HepG2 (cell line): ENCODE measurements around the gene TGFBRAP1. TPM values are rescaled to one million over a fixed set of nuclear protein-coding genes. Genes with fewer than 3 reads are reported as not detected.

ENCODE experiments used
- ATAC-seq: fragments of 200-7000 bp; cut with Tn5 transposase; 3 replicates; pipeline ENCODE4 v1.9.1; 2020; ENCODE audit warnings: mild to moderate bottlenecking, moderate library complexity
- BruUV-seq: library from RNA; stranded (reverse); fragments of 400-500 nt; replicated peaks from 2 replicates; lab custom pipeline; 2021; lab: Mats Ljungman, UMichigan
- CTCF ChIA-PET: fragments of 300-600 bp; formaldehyde crosslinking; extraction: SDS; loops from one replicate; lab custom pipeline; 2021; ENCODE audit warnings: low total read pairs, inconsistent platforms, low intra/inter-chr PET ratio; lab: Yijun Ruan, JAX
- POLR2A ChIA-PET: fragments of 350-600 bp; sonication (Branson Sonifier 250); formaldehyde crosslinking; loops from one replicate; lab custom pipeline; 2020; ENCODE audit warnings: antibody characterized with exemption, inconsistent platforms; lab: Yijun Ruan, JAX
- DNase-seq: peaks from one replicate; pipeline ENCODE4 v3.0.0-alpha.2; 2015; ENCODE audit warnings: low spot score
- FAIRE-seq: peaks from 3 replicates; lab custom pipeline; 2011; peaks lifted over from hg19 to GRCh38; lab: Jason Lieb, UNC
- H2AFZ ChIP-seq: one replicate; pipeline ENCODE4 v1.6.1; 2011; ENCODE audit warnings: low read length, inconsistent platforms
- H3K27ac ChIP-seq: fragments of 300-600 bp; 3 replicates; pipeline ENCODE4 v1.8.0; 2011; ENCODE audit warnings: mixed run types, mild to moderate bottlenecking, mixed read lengths, low read length, inconsistent platforms; ENCODE audit not compliant: insufficient read depth; ENCODE audit errors: extremely low read length
- H3K27me3 ChIP-seq, 2 experiments: fragments of 200-600 bp in 1 of 2; 2 replicates in 1 of 2; 3 replicates in 1 of 2; pipeline versions ENCODE4 v1.6.0 to v1.8.0; 2011; ENCODE audit warnings: low read length in 2 of 2, mild to moderate bottlenecking in 2 of 2, moderate library complexity in 2 of 2, inconsistent platforms in 1 of 2; ENCODE audit not compliant: insufficient read depth in 2 of 2, control insufficient read depth in 1 of 2
- H3K36me3 ChIP-seq, 2 experiments: fragments of 200-600 bp in 1 of 2; replicated peaks in 1 of 2; 2 replicates in 1 of 2; 3 replicates in 1 of 2; pipeline versions ENCODE4 v1.5.1 to v1.8.0; 2011; ENCODE audit warnings: low read length in 2 of 2, inconsistent platforms in 1 of 2; ENCODE audit not compliant: insufficient read depth in 2 of 2, control insufficient read depth in 1 of 2
- H3K4me1 ChIP-seq: 2 replicates; pipeline ENCODE4 v1.5.1; 2012; ENCODE audit warnings: low read length, inconsistent platforms; ENCODE audit not compliant: insufficient read depth
- H3K4me2 ChIP-seq: 2 replicates; pipeline ENCODE4 v1.6.0; 2011; ENCODE audit warnings: low read depth, low read length, inconsistent platforms
- H3K4me3 ChIP-seq, 3 experiments: fragments of 200-600 bp in 1 of 3; sonication (generic), shearing (Covaris generic) in 1 of 3; replicated peaks in 1 of 3; 2 replicates each; pipeline ENCODE4 v1.5.1; 2011 to 2016; ENCODE audit warnings: low read length in 3 of 3, inconsistent platforms in 2 of 3, low read depth in 2 of 3, mild to moderate bottlenecking in 2 of 3, control low read depth in 1 of 3, mixed read lengths in 1 of 3; ENCODE audit not compliant: insufficient read depth in 1 of 3
- H3K79me2 ChIP-seq: one replicate; pipeline ENCODE4 v1.6.1; 2011; ENCODE audit warnings: low read length, inconsistent platforms; ENCODE audit not compliant: insufficient read depth
- H3K9ac ChIP-seq: 2 replicates; pipeline ENCODE4 v1.6.0; 2011; ENCODE audit warnings: mild to moderate bottlenecking, low read depth, low read length, inconsistent platforms; ENCODE audit not compliant: insufficient read depth
- H3K9me3 ChIP-seq: 2 replicates; pipeline ENCODE4 v1.5.1; 2012; ENCODE audit warnings: mild to moderate bottlenecking, low read length
- H4K20me1 ChIP-seq: 2 replicates; pipeline ENCODE4 v1.6.0; 2011; ENCODE audit warnings: inconsistent platforms, mild to moderate bottlenecking, low read length, moderate library complexity; ENCODE audit not compliant: insufficient read depth
- BRD4 ChIP-seq: sonication (generic); formaldehyde crosslinking; IDR thresholded peaks from 2 replicates; pipeline ENCODE4 v1.4.0; 2020; ENCODE audit warnings: missing genetic modification reagents
- GFI1 ChIP-seq: sonication (generic); formaldehyde crosslinking; IDR thresholded peaks from 2 replicates; pipeline ENCODE4 v1.5.0; 2020; ENCODE audit warnings: missing genetic modification reagents, mild to moderate bottlenecking, borderline replicate concordance
- IKZF4 ChIP-seq: sonication (generic); formaldehyde crosslinking; IDR thresholded peaks from 2 replicates; pipeline ENCODE4 v1.5.1; 2020; ENCODE audit warnings: borderline replicate concordance, mild to moderate bottlenecking, low read depth, missing genetic modification reagents; ENCODE audit errors: not compliant biosample characterization
- KAT7 ChIP-seq: IDR thresholded peaks from 2 replicates; pipeline ENCODE4 v1.6.1; 2018; ENCODE audit warnings: borderline replicate concordance, missing compliant biosample characterization
- MIER3 ChIP-seq: IDR thresholded peaks from 2 replicates; pipeline ENCODE4 v1.6.1; 2016; ENCODE audit warnings: missing compliant biosample characterization, borderline replicate concordance
- NFATC3 ChIP-seq: sonication (generic); formaldehyde crosslinking; IDR thresholded peaks from 2 replicates; pipeline ENCODE4 v1.5.1; 2020; ENCODE audit warnings: mild to moderate bottlenecking, missing genetic modification reagents
- RELA ChIP-seq: sonication (generic); formaldehyde crosslinking; IDR thresholded peaks from 2 replicates; pipeline ENCODE4 v1.4.0; 2020; ENCODE audit warnings: missing genetic modification reagents
- RORA ChIP-seq: sonication (generic); formaldehyde crosslinking; IDR thresholded peaks from 2 replicates; pipeline ENCODE4 v1.5.0; 2020; ENCODE audit warnings: mild to moderate bottlenecking, missing genetic modification reagents, moderate library complexity
- SMARCE1 ChIP-seq: fragments of 450-650 bp; IDR thresholded peaks from 2 replicates; pipeline ENCODE4 v1.6.1; 2017; ENCODE audit warnings: borderline replicate concordance
- SRF ChIP-seq: IDR thresholded peaks from 2 replicates; pipeline ENCODE4 v1.6.1; 2011; ENCODE audit warnings: mild to moderate bottlenecking, low read depth, low read length, moderate library complexity
- ZBTB42 ChIP-seq: sonication (generic); formaldehyde crosslinking; IDR thresholded peaks from 2 replicates; pipeline ENCODE4 v1.5.0; 2020; ENCODE audit warnings: mild to moderate bottlenecking, missing genetic modification reagents
- ZMAT3 ChIP-seq: sonication (generic); formaldehyde crosslinking; conservative IDR thresholded peaks from 2 replicates; pipeline ENCODE4 v1.7.0; 2021; ENCODE audit warnings: missing genetic modification reagents
- ZNF121 ChIP-seq: sonication (generic); formaldehyde crosslinking; IDR thresholded peaks from 2 replicates; pipeline ENCODE4 v1.5.0; 2020; ENCODE audit warnings: mild to moderate bottlenecking, missing genetic modification reagents
- ZNF138 ChIP-seq: sonication (generic); formaldehyde crosslinking; IDR thresholded peaks from 2 replicates; pipeline ENCODE4 v1.5.0; 2020; ENCODE audit warnings: mild to moderate bottlenecking, low read depth, missing genetic modification reagents
- ZNF350 ChIP-seq: sonication (generic); formaldehyde crosslinking; IDR thresholded peaks from 2 replicates; pipeline ENCODE4 v1.4.0; 2020; ENCODE audit warnings: mild to moderate bottlenecking, low read depth, missing genetic modification reagents, borderline replicate concordance
- ZNF382 ChIP-seq: sonication (generic); formaldehyde crosslinking; IDR thresholded peaks from 2 replicates; pipeline ENCODE4 v1.5.0; 2020; ENCODE audit warnings: missing genetic modification reagents, mild to moderate bottlenecking, borderline replicate concordance
- ZNF550 ChIP-seq: sonication (generic); formaldehyde crosslinking; IDR thresholded peaks from 2 replicates; pipeline ENCODE4 v1.4.0; 2020; ENCODE audit warnings: mild to moderate bottlenecking, missing genetic modification reagents, borderline replicate concordance
- ZNF790 ChIP-seq: sonication (generic); formaldehyde crosslinking; IDR thresholded peaks from 2 replicates; pipeline ENCODE4 v1.8.0; 2022; ENCODE audit warnings: missing genetic modification reagents, mild to moderate bottlenecking, borderline replicate concordance
- WGBS: methylation state at CpG from one replicate; pipeline ENCODE4 v1.1.6; 2017; ENCODE audit warnings: low lambda C conversion rate; 5-methylcytosine and 5-hydroxymethylcytosine counted together
- in situ Hi-C: cut with HindIII; loops from 2 replicates; pipeline ENCODE4 v1.10.0; 2017; ENCODE audit warnings: low pct_unique_long_range_greater_than_20kb; ENCODE audit not compliant: extremely low pct_ligation_motif_present
- intact Hi-C: fragments of 100-400 bp; cut with micrococcal nuclease; formaldehyde crosslinking; loops from one replicate; pipeline ENCODE4 v1.10.0; 2022; ENCODE audit not compliant: unreplicated experiment
- polyA plus RNA-seq, 8 experiments: library from polyadenylated mRNA; depleted of rRNA in 3 of 8; stranded (reverse) in 7 of 8; unstranded in 1 of 8; fragments of >200 nt; fragmentation: Illumina TruSeq in 4 of 8; extraction: Trizol in 4 of 8; gene quantifications; 2 replicates each; pipeline versions ENCODE4 v1.2.1 to v1.2.3, GENCODE V29; 2011 to 2016; ENCODE audit warnings: low read depth in 4 of 8, missing spikeins in 1 of 8, mixed read lengths in 1 of 8; ENCODE audit not compliant: insufficient read depth in 1 of 8
- total RNA-seq, 5 experiments: library from RNA; depleted of rRNA; stranded (reverse); fragments of >200 nt; fragmentation: Illumina TruSeq; extraction: Trizol; gene quantifications; 2 replicates each; pipeline ENCODE4 v1.2.3, GENCODE V29; 2016; ENCODE audit warnings: low read depth in 1 of 5
- TF ChIP-seq, protein P1 (sequence below): IDR thresholded peaks from 2 replicates; pipeline ENCODE4 v1.4.0; 2020; ENCODE audit warnings: mild to moderate bottlenecking, missing genetic modification reagents

Gene TGFBRAP1
- total and polyA plus RNA-seq, 2 of the 13 experiments (the other 11 are each of a cell fraction or from before 2014, with no cell fraction given) = 12.7 to 22.9 TPM

DNA sequence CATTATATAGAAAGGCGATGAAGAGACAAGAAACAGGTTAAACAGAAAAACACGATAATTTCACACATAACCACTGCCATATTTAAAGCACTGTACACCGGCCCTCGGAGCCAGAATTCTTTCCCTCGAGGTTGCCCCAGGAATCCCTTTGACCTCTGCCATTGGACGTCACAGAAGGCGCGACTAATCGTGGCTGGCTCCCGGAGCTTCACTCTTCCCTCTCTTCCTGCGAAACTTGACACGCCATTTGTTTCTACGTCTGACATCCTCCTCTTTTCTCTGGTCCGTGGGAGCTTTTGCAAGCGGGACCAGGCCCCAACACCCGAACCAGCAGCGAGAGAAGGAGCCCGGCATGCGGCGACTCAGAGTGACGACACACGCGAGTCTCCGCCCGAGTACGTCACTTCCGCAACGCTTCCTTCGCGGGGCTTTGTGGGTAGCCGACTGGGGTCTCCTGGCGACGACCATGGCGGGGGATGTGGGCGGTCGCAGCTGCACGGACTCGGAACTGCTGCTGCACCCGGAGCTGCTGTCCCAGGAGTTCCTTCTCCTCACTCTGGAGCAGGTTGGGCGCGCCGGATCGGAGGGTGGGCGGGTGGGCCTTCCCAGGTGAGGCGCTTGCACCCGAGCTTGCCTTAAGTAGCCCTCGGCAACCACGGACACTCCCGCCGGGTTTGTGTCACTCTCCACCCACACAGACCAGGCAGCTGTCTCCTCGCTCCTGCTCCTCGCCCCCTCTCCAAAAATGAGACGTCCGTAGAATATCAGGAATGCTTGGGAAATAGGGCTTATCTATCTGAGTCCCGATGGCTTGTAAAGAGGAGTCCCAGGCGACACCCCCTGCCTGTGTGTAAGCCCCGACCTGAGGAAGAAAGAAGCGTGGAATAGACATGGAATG is 7.8 kb upstream of the TGFBRAP1 start, which contains the start of gene C2orf49:
C2orf49 (plus strand) TSS at position 419 of the 898 bp plus-strand sequence; CDS start at position 467, 48 bp downstream.
- Histone ChIP-seq H2AFZ (peak within 1 kb of the TSS; percentile 100), H3K36me3 (peaks cover 14 to 25% of the 10 kb centered on the region in 2 experiments), H3K27ac (peak within 1 kb of the TSS; percentile 100), H3K9me3 (no peaks in the 10 kb centered on the region), H4K20me1 (peaks cover 8% of the 10 kb centered on the region; the same call in 1 of the 2 replicates), H3K9ac (peak within 1 kb of the TSS; percentile 100), H3K27me3 (peaks cover 0 to 7% of the 10 kb centered on the region in 2 experiments; a peak in 2 of 5 replicates), H3K79me2 (peaks cover 54% of the 10 kb centered on the region), H3K4me3 (peak within 1 kb of the TSS; percentile 85 to 100 (median 99)), H3K4me2 (peak within 1 kb of the TSS; percentile 89), H3K4me1 (peaks cover 38% of the 10 kb centered on the region)
- ATAC-seq (peak; percentile 96), DNase-seq (peak; percentile 90), FAIRE-seq (no peak)
- CTCF ChIA-PET = no interaction called here
- BruUV-seq = no TSS peak
- intact Hi-C loops (loop anchor here (1.0 kb wide), 1 partner anchor 9 kb away; no protein-coding TSS in a partner anchor), in situ Hi-C loops (loop anchor here (25.0 kb wide), 1 partner anchor 850 kb away; the partner anchor contains the start of gene UXS1)
- POLR2A ChIA-PET = interaction anchor here (6.5 kb wide), 1 partner anchor 8 kb away, joined by 43 read pairs; the partner anchor contains the start of gene TGFBRAP1
- WGBS = under 1% methylated on average over 47 of the region's 58 CpGs
- no peak for TF ChIP-seq RORA (CRISPR knock-in tag)
- peak; percentile 49; the same call in 1 of the 2 replicates for TF ChIP-seq BRD4 (CRISPR knock-in tag)
- no peak for TF ChIP-seq SMARCE1
- TF ChIP-seq ZNF138 (CRISPR knock-in tag) = no peak
- peak; percentile 40; the same call in 1 of the 2 replicates for TF ChIP-seq SRF
- no peak for TF ChIP-seq ZNF790 (CRISPR knock-in tag)
- no peak for TF ChIP-seq ZNF121 (CRISPR knock-in tag)
- peak; percentile 86 for TF ChIP-seq IKZF4
- 0 out of 2 replicates have a peak, but pooled peaks have one; percentile 87 for TF ChIP-seq NFATC3 (CRISPR knock-in tag)
- peak; percentile 15; the same call in 1 of the 2 replicates for TF ChIP-seq GFI1 (CRISPR knock-in tag)
- no peak for TF ChIP-seq ZBTB42 (CRISPR knock-in tag)
- no peak for TF ChIP-seq ZNF550
- peak; percentile 82; the same call in 1 of the 2 replicates for TF ChIP-seq MIER3 (CRISPR knock-in tag)
- no peak for TF ChIP-seq ZNF382
- TF ChIP-seq, protein P1, sequence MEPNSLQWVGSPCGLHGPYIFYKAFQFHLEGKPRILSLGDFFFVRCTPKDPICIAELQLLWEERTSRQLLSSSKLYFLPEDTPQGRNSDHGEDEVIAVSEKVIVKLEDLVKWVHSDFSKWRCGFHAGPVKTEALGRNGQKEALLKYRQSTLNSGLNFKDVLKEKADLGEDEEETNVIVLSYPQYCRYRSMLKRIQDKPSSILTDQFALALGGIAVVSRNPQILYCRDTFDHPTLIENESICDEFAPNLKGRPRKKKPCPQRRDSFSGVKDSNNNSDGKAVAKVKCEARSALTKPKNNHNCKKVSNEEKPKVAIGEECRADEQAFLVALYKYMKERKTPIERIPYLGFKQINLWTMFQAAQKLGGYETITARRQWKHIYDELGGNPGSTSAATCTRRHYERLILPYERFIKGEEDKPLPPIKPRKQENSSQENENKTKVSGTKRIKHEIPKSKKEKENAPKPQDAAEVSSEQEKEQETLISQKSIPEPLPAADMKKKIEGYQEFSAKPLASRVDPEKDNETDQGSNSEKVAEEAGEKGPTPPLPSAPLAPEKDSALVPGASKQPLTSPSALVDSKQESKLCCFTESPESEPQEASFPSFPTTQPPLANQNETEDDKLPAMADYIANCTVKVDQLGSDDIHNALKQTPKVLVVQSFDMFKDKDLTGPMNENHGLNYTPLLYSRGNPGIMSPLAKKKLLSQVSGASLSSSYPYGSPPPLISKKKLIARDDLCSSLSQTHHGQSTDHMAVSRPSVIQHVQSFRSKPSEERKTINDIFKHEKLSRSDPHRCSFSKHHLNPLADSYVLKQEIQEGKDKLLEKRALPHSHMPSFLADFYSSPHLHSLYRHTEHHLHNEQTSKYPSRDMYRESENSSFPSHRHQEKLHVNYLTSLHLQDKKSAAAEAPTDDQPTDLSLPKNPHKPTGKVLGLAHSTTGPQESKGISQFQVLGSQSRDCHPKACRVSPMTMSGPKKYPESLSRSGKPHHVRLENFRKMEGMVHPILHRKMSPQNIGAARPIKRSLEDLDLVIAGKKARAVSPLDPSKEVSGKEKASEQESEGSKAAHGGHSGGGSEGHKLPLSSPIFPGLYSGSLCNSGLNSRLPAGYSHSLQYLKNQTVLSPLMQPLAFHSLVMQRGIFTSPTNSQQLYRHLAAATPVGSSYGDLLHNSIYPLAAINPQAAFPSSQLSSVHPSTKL (CRISPR knock-in tag) = peak; percentile 73
- 0 out of 2 replicates have a peak, but pooled peaks have one; percentile 32 for TF ChIP-seq ZMAT3 (CRISPR knock-in tag)
- TF ChIP-seq ZNF350 (CRISPR knock-in tag) = peak; percentile 96
- no peak for TF ChIP-seq KAT7
- 0 out of 2 replicates have a peak, but pooled peaks have one; percentile 23 for TF ChIP-seq RELA (CRISPR knock-in tag)
